Smooth muscle cell (in vitro differentiated cells): ENCODE data around the gene DGKI. TPM values are rescaled to one million over a fixed set of nuclear protein-coding genes. Genes with fewer than 3 reads are reported as not detected.

ENCODE experiments used
- DNase-seq: peaks from one replicate; lab custom pipeline; 2025; ENCODE audit not compliant: unreplicated experiment; lab: John Stamatoyannopoulos, UW
- H2AFZ ChIP-seq: fragments of 200-600 bp; sonication (generic); 2 replicates; pipeline ENCODE4 v1.6.0; 2016; ENCODE audit warnings: antibody characterized with exemption, low read depth, mild to moderate bottlenecking
- H3F3A ChIP-seq: fragments of 200-600 bp; sonication (generic); 2 replicates; pipeline ENCODE4 v1.6.0; 2017; ENCODE audit warnings: antibody characterized with exemption, low read depth
- H3K27ac ChIP-seq: fragments of 200-600 bp; sonication (generic); 2 replicates; pipeline ENCODE4 v1.5.1; 2016; ENCODE audit warnings: low read depth, mild to moderate bottlenecking
- H3K27me3 ChIP-seq: fragments of 200-600 bp; sonication (generic); 2 replicates; pipeline ENCODE4 v1.6.1; 2016; ENCODE audit warnings: low read depth, mild to moderate bottlenecking
- H3K36me3 ChIP-seq: fragments of 200-600 bp; sonication (generic); 2 replicates; pipeline ENCODE4 v1.5.1; 2016; ENCODE audit warnings: low read depth
- H3K4me1 ChIP-seq: fragments of 200-600 bp; sonication (generic); 2 replicates; pipeline ENCODE4 v1.5.1; 2016; ENCODE audit warnings: low read depth
- H3K4me2 ChIP-seq: fragments of 200-600 bp; sonication (generic); 2 replicates; pipeline ENCODE4 v1.6.0; 2016; ENCODE audit warnings: mild to moderate bottlenecking
- H3K4me3 ChIP-seq: fragments of 200-600 bp; sonication (generic); 2 replicates; pipeline ENCODE4 v1.5.1; 2016; ENCODE audit warnings: mild to moderate bottlenecking
- H3K79me2 ChIP-seq: fragments of 200-600 bp; sonication (generic); 2 replicates; pipeline ENCODE4 v1.6.0; 2016; ENCODE audit warnings: low read depth, mild to moderate bottlenecking
- H3K9ac ChIP-seq: fragments of 200-600 bp; sonication (generic); 2 replicates; pipeline ENCODE4 v1.6.0; 2016; ENCODE audit warnings: low read depth
- H3K9me3 ChIP-seq: fragments of 200-600 bp; sonication (generic); replicated peaks from 2 replicates; pipeline ENCODE4 v1.5.1; 2016; ENCODE audit warnings: low read depth
- H4K20me1 ChIP-seq: fragments of 200-600 bp; sonication (generic); 2 replicates; pipeline ENCODE4 v1.6.0; 2016; ENCODE audit warnings: low read depth
- WGBS: methylation state at CpG from one replicate; pipeline ENCODE4 v1.1.7; 2016; ENCODE audit warnings: low lambda C conversion rate; 5-methylcytosine and 5-hydroxymethylcytosine counted together
- polyA plus RNA-seq: library from polyadenylated mRNA; unstranded; fragments of >200 nt; fragmentation: Nextera tagmentation; extraction: Ambion mirVana; gene quantifications from 2 replicates; pipeline ENCODE4 v1.2.1, GENCODE V29; 2016
- total RNA-seq: library from RNA; depleted of rRNA; stranded (reverse); fragments of >200 nt; gene quantifications from 2 replicates; pipeline ENCODE4 v1.2.3, GENCODE V29; 2014
- TF ChIP-seq, protein P1 (sequence below): fragments of 200-600 bp; sonication (generic); IDR thresholded peaks from 2 replicates; pipeline ENCODE4 v1.5.1; 2017; ENCODE audit warnings: borderline replicate concordance, mild to moderate bottlenecking, antibody characterized with exemption; ENCODE audit not compliant: insufficient read depth, poor library complexity, severe bottlenecking

Gene DGKI
- total and polyA plus RNA-seq, 2 experiments from 2014 or later, result 2.5 to 6.2 TPM

DNA sequence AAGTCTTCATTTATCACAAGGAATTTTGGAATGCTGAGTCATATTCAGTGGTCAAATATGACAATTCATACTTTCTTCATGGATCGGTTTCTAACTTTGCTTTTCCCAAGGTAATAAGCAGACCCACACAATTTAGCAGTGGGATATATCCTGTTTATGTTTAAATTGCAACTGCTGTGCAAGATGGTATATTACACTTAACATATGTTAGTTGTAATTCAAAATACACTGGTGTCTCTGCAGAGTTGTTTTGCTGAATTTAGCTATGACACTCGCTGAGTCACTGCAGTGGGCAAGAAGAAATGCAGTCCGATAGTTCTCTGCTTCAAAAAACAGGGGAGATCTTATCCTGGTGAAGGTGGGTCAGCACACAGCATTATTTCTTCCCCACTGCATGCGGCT, 308.4 kb downstream of the DGKI start:
- Histone ChIP-seq H3K4me3 (peak overlapping the region; percentile 0), H3K79me2 (no peaks in the 10 kb centered on the region), H3K4me1 (peaks cover 8% of the 10 kb centered on the region), H2AFZ (no peak overlapping the region), H3F3A (peaks cover 25% of the 10 kb centered on the region), H3K4me2 (peak overlapping the region; percentile 80), H3K36me3 (no peaks in the 10 kb centered on the region), H3K9me3 (no peaks in the 10 kb centered on the region), H3K27ac (peak overlapping the region; percentile 100), H3K27me3 (no peaks in the 10 kb centered on the region), H4K20me1 (no peaks in the 10 kb centered on the region), H3K9ac (peak overlapping the region; percentile 94)
- TF ChIP-seq, protein P1, sequence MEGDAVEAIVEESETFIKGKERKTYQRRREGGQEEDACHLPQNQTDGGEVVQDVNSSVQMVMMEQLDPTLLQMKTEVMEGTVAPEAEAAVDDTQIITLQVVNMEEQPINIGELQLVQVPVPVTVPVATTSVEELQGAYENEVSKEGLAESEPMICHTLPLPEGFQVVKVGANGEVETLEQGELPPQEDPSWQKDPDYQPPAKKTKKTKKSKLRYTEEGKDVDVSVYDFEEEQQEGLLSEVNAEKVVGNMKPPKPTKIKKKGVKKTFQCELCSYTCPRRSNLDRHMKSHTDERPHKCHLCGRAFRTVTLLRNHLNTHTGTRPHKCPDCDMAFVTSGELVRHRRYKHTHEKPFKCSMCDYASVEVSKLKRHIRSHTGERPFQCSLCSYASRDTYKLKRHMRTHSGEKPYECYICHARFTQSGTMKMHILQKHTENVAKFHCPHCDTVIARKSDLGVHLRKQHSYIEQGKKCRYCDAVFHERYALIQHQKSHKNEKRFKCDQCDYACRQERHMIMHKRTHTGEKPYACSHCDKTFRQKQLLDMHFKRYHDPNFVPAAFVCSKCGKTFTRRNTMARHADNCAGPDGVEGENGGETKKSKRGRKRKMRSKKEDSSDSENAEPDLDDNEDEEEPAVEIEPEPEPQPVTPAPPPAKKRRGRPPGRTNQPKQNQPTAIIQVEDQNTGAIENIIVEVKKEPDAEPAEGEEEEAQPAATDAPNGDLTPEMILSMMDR, result no peak
- 23% methylated on average over 4 of the region's 4 CpGs for WGBS
- no peak for DNase-seq

GRCh38 chr7:137535579-137535978, 311.2 kb downstream of the DGKI start:
- Histone ChIP-seq H3K4me1 (peaks cover 8% of the 10 kb centered on the region), H3K9ac (no peak overlapping the region), H3K9me3 (no peaks in the 10 kb centered on the region), H2AFZ (no peak overlapping the region), H3F3A (peaks cover 25% of the 10 kb centered on the region), H3K27ac (no peak overlapping the region), H3K79me2 (no peaks in the 10 kb centered on the region), H3K36me3 (no peaks in the 10 kb centered on the region), H3K4me3 (no peak overlapping the region), H4K20me1 (no peaks in the 10 kb centered on the region), H3K27me3 (no peaks in the 10 kb centered on the region), H3K4me2 (no peak overlapping the region)
- 86% methylated on average over 6 of the region's 6 CpGs for WGBS
- no peak for DNase-seq
- TF ChIP-seq, protein P1, result no peak

- Histone ChIP-seq H3K4me1 (no peaks in the 10 kb centered on the region), H3K27me3 (no peaks in the 10 kb centered on the region), H3K4me2 (no peak overlapping the region), H3F3A (no peaks in the 10 kb centered on the region), H4K20me1 (no peaks in the 10 kb centered on the region), H3K9me3 (no peaks in the 10 kb centered on the region), H3K36me3 (no peaks in the 10 kb centered on the region), H3K27ac (no peak overlapping the region), H3K79me2 (no peaks in the 10 kb centered on the region), H3K9ac (no peak overlapping the region), H3K4me3 (no peak overlapping the region), H2AFZ (no peak overlapping the region)
- WGBS, result 98% methylated on average over 4 of the region's 4 CpGs
- TF ChIP-seq, protein P1, result no peak
- DNase-seq, result no peak
Observed at GRCh38 chr7:137531671-137532070, 315.1 kb downstream of the DGKI start.

DNA sequence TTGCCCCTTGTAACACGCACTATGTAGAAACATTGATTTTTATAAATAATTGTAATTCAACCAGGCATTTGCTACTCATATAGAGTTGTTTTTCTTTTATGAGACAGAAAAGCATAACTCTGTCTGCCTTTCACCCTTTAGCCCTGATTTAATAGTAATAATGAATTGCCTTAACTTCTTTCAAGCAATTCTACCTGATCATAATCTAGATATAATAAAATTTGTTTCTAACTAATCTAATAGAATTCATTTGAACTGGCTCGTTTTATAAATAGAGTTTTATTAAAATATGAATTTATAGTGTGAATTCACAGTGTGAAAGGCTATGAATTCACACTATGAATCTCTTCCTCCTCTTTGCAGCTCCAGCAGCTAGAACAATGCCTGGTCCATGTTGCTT, 319.1 kb downstream of the DGKI start:
- H3K4me3 ChIP-seq, result no peak overlapping the region
- H3K9me3 ChIP-seq, result no peaks in the 10 kb centered on the region
- no peaks in the 10 kb centered on the region for H3K4me1 ChIP-seq
- no peaks in the 10 kb centered on the region for H3F3A ChIP-seq
- H3K4me2 ChIP-seq, result no peak overlapping the region
- H2AFZ ChIP-seq, result no peak overlapping the region
- no peak overlapping the region for H3K27ac ChIP-seq
- no peaks in the 10 kb centered on the region for H3K36me3 ChIP-seq
- H3K27me3 ChIP-seq, result no peaks in the 10 kb centered on the region
- TF ChIP-seq, protein P1, result no peak
- 74% methylated on average over 2 of the region's 2 CpGs for WGBS
- no peaks in the 10 kb centered on the region for H4K20me1 ChIP-seq
- H3K79me2 ChIP-seq, result no peaks in the 10 kb centered on the region
- DNase-seq, result no peak
- H3K9ac ChIP-seq, result no peak overlapping the region
